Measurements from ENCODE around the gene HOXA1.

Gene HOXA1

DNA sequence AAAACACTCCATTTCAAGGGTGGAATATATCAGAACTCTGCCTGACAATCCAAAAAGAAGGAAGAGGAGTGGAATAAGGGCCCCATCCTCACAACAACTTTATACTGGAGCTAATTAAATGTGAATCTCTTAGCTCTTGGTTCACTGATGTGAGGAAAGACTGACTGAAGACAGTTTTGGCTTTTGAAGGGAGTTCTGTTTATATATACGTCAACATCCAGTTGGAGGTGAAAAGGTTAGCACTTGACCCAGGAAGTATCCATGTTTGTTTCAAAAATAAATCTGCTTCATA is 3.0 kb downstream of the HOXA1 start:
- no peak for DNase-seq (ENCODE audit: low read depth in 2 of 2)

DNA sequence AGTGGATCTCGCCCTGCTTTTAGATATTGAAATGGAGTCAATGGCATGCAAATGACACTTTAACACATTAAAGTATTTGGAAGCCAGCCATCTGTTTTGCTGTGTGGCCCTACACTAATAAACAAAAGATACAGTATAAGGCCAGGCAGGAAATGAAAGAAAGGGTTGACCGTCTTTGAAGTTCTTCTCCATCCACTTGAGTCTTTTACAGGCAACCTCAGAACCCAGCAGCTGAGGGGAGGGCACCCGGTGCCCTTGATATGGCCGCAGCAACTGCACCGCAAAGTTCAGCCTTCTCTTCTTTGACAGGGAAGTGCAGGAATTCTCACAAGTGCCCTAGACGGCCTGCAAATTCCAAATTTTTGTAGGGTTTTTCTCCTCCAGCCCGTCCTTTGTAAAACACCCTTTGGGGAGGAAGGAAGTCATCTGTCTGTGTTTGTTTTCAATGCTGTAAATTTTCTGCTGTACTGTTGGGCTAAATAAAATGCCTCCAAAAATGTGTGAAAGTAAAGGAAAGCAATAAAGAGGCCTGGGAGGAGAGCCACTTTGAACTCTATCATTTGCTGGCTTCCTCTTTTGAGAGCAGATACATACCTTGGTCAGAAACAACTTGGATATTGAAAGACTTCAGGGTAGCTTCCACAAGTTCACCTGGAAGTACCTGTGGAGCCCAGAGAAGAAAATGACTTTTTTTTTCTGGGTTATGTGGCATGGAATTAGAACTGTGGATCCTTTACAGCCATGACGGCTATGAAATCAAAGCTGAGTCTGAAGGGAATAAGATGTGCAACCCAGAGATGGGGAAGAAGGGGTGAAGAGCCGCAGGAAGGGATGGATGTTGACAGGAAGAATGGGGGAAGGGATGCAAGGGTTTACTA is 3.6 kb downstream of the HOXA1 start:
- DNase-seq (ENCODE audit: low read depth in 2 of 2) = no peak

DNA sequence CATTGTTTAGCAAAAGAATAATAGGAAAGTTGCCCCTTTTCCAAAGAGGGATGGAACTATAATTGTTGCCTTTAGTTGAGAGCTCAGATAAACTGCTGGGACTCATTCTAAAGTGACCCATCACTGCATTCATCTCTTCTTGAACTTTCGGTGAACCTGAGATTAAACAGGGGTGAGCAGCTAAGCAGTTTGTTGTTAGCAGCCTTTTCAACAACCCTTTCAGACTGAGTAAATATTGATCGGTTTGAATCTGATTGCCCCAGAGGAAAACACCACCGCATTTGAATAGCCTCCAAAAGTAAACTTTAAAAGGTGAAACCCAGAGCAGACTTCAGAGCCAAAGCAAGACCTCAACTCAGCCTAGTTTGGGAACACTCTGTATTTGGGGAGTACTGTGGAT is 4.7 kb downstream of the HOXA1 start:
- no peak for DNase-seq (ENCODE audit: low read depth in 2 of 2)

DNA sequence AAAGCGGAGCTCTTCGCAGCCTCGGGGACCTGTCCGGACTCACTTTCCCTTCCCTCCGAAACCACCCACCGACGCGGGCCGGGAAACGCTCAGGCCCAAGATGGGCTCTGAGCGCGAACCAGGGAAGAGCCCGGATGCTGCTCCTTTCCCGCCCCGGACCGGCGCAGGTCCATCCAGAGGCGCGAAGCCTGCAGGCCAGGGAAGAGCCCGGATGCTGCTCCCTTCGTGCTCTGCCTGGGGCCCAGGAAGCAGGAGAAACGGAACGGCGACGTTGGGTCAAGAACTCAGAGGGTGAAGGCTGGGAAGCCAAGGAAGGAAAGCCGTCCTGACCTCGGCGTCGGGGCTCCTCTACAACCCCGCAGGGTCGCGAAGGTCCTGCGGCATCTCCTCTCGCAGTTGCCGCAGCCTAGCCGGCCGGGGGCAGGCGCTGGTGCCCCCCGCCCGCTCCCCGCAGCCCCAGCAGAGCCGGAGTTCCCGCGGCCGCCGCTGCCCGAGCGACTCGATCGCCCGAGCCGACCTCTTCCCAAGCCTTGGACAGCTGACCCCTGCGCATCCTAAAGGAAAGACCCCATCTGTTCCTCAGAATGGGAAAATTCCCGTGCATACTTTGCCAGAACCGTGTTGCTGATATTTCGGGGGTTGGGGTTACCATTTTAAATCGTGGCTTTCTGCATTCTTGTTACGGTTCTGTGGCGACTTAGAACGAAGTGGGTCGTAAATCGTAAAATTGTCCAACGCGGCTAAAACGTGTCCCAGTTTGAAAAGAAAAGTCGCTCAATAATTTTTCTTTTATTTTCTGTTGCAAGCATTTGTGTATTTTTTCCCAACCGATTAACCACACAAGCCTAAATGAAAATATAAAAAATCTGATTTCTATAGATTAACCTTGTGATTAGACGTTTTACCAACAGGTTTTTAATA is 7.5 kb downstream of the HOXA1 start:
- DNase-seq (ENCODE audit: low read depth in 2 of 2) = no peak

DNA sequence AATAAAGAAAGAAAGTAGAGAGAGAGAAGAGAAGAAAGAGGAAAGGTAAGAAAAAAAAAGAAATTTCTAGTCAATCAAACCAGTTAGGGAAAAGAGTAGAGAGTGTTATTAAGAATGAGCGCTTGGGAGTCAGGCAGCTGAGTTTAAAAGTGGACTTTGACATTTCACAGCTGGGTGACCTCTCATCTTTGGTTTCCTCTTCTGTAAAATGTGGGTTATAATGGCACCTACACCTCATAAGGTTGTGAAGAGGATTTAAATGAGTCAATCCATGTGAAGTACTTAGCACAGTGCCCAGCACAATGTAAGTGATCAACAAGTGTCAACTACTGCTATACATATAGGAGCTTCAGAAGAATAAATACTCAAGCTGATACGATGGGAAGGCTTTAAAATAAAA is 12.2 kb downstream of the HOXA1 start:
- DNase-seq (ENCODE audit: low read depth in 2 of 2) = no peak

DNA sequence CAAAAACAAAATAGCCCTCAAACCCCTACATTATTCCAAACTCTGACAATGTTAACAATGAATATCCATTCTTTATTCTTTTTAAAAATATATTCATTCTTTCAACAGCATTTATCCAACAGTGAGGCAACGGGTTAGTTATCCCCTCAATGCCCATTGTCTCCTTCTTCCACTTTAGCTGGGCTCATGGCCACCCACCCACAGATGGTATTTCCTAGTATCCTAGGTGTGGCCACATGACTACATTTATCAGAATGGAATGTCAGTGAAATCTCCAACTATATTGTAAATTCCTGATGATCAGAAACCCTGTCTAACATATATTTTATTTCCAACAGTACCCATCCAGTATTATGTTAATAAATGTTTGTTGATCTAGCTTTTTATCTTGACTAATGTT is 13.6 kb downstream of the HOXA1 start:
- DNase-seq (ENCODE audit: low read depth in 2 of 2) = no peak

DNA sequence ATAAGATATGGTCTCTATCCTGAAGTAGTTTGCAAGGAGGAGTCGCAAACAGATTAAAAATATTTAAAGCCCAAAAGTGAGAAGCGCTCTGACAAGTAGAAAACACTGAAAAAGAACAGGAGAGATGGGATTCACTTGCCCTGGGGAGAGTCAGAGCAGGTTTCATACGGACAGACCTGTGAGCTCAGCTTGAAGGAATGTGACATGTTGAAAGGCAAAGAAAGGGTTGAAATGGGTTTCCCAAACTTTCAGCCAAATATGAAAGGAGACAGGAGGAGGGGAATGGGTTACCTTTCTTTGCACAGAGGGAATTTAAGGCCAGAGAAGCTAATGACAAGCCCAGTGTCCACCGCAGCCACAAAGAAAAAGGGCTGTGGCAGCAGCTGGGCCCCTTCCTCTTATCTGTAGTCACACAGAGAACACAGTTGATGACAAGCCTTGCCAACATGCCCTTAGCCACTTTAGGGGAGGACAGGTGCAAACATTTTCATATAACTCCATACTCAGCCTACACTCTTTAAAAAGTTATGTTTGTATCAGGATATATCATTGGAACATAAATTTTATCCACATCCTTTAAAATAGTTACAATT is 14.9 kb downstream of the HOXA1 start:
- DNase-seq (ENCODE audit: low read depth in 2 of 2) = no peak

DNA sequence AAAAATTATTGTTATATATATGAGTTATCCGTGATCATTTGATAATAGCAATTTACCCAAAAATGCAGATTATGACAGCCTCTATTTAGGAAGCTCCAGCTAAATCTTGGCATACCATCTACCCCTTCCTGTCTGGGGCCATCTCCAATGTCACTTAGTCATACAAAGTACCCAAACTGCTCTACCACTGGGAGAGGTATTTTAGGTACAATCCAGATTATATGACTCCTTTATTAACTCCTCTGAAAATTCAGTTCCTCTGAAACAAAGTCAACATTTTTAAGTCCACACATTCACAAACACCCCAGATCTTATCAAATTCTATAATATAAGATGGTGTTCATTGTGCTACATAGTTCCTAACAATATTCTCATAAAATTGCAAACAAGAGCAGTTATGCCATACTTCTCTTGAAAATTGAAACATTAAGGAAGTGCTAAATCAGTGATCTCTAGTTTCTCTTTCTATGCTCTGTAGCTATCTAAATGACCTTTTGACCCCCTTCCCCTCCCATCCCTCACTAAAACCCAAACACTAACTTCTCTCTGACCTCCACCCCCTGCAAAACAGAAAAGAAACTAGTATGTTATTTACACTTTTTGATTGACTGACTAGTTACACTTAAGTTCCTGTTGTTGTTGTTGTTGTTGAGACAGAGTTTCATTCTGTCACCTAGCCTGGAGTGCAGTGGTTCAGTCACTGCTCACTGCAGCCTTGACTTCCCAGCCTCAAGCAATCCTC is 16.4 kb downstream of the HOXA1 start:
- no peak for DNase-seq (ENCODE audit: low read depth in 2 of 2)

DNA sequence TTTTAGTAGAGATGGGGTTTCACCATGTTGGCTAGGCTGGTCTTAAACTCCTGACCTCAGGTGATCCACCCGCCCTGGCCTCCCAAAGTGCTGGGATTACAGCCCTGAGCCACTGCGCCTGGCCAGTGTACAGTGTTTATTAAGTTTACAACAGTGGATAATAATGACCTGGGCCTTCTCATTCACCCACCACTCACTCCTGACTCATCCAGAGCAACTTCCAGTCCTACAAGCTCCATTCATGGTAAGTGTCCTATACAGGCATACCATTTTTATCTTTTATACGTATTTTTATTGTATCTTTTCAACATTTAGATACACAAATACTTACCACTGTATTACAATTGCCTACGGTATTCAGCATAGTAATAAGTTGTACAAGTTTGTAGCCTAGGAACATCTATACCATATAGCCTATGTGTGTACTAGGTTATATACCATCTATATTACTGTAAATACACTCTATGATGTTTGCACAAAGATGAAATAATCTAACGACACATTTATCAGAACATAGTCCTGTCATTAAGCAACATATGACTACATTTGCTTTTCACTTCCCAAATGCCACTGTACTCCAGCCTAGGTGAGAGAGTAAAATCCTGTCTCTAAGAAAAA is 17.1 kb downstream of the HOXA1 start:
- DNase-seq (ENCODE audit: low read depth in 2 of 2) = no peak

DNA sequence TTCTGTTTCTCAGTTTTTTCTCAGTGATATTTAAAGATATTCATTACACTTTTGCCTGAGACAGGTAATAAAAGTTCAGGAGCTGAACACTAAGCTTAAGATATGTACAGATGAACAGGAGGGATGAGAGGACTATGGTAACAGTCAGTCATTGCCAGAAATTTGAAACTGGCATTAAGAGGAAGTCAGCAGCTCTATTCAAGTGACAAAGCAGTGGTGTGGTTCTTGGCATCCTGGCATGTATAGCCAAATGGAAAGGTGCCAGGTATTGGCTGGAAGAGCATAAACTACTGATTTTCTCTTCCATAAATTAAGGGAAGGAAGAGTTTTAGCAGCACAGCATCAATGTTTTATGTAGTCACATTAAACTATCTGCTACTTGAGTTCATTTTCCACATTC is 22.7 kb downstream of the HOXA1 start:
- DNase-seq (ENCODE audit: low read depth in 2 of 2) = no peak

DNA sequence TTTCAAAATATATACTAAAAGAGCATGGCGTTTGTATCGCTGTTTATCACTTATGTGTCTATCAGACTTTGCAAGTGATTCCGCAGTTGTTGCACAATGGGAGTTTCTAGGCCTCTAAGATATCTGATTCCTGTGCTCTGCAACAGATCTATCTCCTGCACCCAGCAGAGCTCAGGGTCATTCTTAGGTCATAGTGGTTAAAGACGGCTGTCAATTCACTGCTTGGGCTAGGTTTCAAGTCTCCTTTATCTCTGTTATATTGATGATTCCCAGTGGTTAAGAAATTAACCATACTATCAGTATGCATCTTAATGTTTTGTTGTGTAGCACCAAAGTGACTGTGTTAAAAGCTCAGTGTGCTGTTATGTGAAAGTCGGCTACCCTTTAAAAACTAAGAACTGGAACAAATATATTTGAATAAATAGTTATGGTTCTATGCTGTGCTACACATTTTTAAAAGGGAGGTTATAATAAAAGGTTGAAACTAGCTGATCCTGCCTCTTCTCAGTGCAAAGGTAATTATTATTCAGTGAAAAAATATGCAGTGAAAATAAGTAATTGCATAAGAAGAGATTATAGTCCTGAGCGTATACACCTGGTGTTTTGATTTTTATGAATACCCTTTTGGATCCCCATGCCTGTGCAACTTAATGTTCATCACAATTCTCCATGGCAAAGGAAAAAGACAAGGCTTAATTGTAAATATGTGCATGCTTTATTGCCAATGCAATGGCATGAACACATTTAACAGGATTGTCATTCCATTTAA is 24.0 kb downstream of the HOXA1 start:
- no peak for DNase-seq (ENCODE audit: low read depth in 2 of 2)

DNA sequence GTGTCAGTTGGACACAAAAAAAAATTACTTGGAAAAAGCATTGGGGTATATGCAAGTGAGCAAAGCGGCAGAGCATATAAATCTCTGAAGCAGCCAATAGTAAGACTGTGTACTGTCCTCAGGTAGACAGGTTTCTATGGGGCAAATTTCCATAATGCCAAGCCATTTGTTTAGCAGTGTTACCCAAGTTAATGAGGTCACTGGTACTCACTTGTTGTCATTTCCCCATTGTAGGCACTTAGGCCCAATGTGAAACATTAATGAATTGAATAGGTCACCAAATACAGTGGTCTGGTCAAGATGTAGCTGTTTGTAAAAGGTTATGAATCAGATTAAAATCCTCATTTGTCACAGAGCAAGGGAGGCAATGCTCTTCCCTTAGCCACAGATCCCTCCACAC is 27.5 kb downstream of the HOXA1 start:
- no peak for DNase-seq (ENCODE audit: low read depth in 2 of 2)

DNA sequence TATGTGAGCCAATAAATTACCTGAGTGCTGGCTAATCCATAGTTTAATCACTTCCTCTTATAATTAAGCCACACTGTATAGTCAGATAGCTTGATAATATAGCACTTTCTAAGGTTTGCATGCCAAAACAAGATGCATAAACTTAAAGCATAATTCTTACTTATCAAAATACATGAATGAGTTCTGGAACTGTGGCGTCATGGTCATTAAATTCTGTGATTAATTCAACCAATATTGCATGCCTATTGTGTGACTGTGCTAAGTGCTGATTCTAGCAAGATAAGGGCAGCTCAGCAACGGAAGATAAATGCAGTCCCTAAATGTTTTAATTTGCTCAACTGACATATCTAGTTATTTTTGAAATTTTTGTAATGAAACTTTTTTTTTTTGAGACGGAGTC is 29.7 kb downstream of the HOXA1 start:
- no peak for DNase-seq (ENCODE audit: low read depth in 2 of 2)

DNA sequence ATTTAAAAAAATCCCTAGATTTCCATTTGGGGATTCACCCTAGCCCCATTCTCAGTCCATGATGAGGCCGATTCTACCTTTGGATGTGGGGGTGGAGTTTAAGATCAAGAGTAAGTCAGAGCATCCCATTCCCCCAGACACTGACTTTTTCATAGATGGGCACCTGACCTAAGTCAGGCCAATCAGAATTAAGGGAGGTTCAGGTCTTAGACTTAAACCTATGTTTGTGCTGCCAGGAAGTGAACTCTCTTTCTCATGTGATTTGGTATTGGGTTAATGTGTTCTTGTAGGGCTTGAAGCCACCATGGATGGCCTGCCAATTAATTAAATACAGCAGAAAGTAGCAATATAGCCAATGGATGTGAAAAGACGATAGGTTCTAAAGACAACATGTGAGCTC is 30.1 kb downstream of the HOXA1 start:
- DNase-seq (ENCODE audit: low read depth in 2 of 2) = no peak

DNA sequence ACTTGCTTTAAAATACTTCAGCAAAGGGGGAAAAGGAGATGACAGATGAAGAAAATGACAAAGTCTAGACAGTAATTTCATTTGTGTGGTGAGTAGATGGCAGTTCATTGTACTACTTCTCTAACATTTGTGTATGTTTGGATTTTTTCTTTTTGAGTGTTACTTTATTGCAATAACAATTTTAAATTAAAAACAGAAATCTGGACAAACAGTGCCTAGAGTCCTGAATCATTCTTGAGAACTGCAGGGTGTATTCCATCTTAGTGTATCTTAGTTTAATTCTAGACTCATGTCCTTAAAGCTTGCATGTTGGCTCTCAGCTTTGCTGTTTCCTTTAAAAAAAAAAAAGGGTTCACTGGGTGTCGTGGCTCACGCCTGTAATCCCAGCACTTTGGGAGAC is 31.1 kb downstream of the HOXA1 start:
- no peak for DNase-seq (ENCODE audit: low read depth in 2 of 2)

DNA sequence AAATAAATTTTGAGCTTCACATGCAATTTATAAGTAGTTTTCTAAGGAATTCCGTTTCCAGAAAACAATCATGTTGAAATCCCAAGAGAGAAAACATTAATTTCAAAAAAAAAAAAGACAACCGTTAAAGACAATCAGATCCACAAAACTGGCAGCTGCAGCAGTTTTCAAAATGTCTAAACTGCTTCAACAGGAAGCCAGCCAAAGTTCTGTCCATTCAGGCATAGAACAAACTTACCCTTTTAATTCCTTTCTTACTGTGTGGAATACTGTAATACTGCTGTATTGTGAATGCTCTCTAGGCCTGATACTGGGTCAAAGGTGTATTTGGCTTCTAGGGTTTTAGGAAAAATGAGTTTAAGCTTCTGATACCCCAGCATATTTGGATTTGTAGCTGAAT is 31.6 kb downstream of the HOXA1 start:
- DNase-seq (ENCODE audit: low read depth in 2 of 2) = no peak

DNA sequence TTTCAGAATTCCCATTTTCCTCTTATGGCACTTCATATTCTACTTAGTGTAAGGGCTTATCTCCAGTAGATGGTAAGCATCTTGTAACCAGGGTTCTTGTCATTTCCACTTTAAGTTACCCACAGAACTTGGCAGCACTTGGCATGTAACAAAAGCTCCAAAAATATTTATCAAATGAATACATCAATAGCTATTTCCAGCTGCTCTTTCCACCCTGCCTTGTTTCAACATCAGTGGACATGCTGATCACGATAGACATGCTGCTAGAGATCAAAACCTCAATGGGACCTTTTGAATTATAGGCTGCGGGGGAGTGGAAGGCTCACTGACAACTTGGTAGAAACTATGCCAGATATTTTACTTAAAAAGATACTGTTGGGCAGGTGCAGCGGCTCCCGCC is 32.9 kb downstream of the HOXA1 start:
- DNase-seq (ENCODE audit: low read depth in 2 of 2) = no peak

DNA sequence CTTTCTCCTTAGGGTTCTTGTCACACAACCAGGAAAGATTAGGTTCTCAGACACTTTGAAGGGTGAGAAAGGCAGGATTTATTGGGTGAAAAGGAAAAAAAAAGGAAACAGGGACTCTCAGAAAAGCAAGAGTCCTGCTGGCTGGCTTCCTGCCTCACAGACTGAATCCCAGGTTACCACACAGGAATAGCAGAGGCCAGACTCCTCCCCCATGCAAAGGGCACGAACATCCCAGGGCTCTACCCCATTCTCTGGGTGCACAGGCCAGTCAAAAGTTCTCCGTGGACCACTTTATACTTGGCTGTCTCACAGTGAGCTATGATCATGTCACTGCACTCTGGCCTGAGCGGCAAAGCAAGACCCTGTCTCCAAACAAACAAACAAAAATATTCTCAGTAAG is 42.6 kb downstream of the HOXA1 start:
- DNase-seq (ENCODE audit: low read depth in 2 of 2) = no peak

DNA sequence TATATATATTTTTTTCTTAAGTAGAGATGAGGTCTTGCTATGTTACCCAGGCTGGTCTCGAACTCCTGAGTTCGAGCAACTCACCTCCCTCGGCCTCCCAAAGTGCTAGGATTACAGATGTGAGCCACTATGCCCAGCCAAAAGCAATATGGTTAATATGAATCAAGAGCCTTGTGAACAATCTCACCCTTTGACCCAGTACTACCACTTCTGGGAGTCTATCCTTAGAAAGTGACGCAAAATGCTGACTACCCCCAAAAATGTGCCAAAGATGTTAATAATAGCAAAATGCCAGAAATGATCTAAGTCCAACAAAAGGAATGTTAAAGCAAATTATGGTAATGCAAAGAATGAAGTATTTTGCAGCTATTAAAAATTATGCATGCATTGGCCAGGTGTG is 44.3 kb downstream of the HOXA1 start:
- no peak for DNase-seq (ENCODE audit: low read depth in 2 of 2)

DNA sequence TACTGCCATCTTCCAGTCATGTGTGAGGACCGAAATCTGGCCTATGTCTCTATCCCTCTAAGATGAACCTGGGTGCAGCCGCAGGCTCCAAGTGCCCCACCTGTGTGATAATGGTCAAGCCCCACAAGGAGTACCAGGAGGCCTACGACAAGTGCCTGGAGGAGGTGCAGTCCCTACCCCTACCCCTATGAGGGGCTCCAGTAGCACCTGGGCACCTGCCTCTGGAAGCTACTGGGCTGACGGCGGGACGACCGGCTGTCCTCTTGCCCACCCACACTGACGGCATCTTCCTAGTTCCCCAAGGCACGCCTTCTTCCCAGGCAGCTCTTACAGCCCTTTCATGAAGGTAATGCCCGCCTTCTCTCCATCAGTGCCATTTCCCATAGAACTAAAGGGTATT is 47.4 kb downstream of the HOXA1 start:
- no peak for DNase-seq (ENCODE audit: low read depth in 2 of 2)
